Measurements from ENCODE around the gene CAMK4.

- no peak for TF ChIP-seq CTCF (IDR thresholded peaks at IDR 0.05)
- TF ChIP-seq POLR2A (IDR thresholded peaks at IDR 0.05): no peak
Observed at GRCh38 chr5:111385970-111386831, 162.0 kb downstream of the CAMK4 start.

All from uterus (tissue), 2 donors.